Measurements from ENCODE around the gene S100A6. TPM values are rescaled to one million over a fixed set of nuclear protein-coding genes. Genes with fewer than 3 reads are reported as not detected.
"Not testable (repeated sequence)": the region's sequence is repeated elsewhere in the genome, so short reads cannot be mapped to it uniquely, and the experiment has no call there.

S100A6 gene
- total RNA-seq, 4 donors from 2014 or later = 135 to 264 (median 241) TPM

GRCh38 chr1:153563483-153563901, 27.7 kb upstream of the S100A6 start:
- no peaks in the 10 kb centered on the region for H3K36me3 ChIP-seq
- no peaks in the 10 kb centered on the region for H3K9me3 ChIP-seq
- WGBS = 57% methylated on average over 6 of the region's 6 CpGs
- no peaks in the 10 kb centered on the region for H3K27me3 ChIP-seq
- DNase-seq (ENCODE audit: low spot score in 2 of 2) = no peak
- H3K4me1 ChIP-seq = peaks cover 53% of the 10 kb centered on the region
- peak overlapping the region; percentile 36 for H3K4me3 ChIP-seq
- TF ChIP-seq EP300 (IDR thresholded peaks at IDR 0.05) (no peak), POLR2A (IDR thresholded peaks at IDR 0.05) (no peak), CTCF (IDR thresholded peaks at IDR 0.05) (no peak), POLR2AphosphoS5 (IDR thresholded peaks at IDR 0.05) (no peak)
- peak overlapping the region; percentile 99 for H3K27ac ChIP-seq

GRCh38 chr1:153562021-153562420, 26.2 kb upstream of the S100A6 start:
- H3K4me1 ChIP-seq = peaks cover 38% of the 10 kb centered on the region
- H3K36me3 ChIP-seq; H3K27ac ChIP-seq; H3K4me3 ChIP-seq; H3K9me3 ChIP-seq; DNase-seq (ENCODE audit: low spot score in 2 of 2); H3K27me3 ChIP-seq: not testable (repeated sequence)
- WGBS = 72% methylated on average over 3 of the region's 3 CpGs

- H3K4me3 ChIP-seq = no peak overlapping the region
- 97% methylated on average over 3 of the region's 3 CpGs for WGBS
- no peak overlapping the region for H3K27ac ChIP-seq
- TF ChIP-seq EP300 (IDR thresholded peaks at IDR 0.05) = no peak
- TF ChIP-seq CTCF (IDR thresholded peaks at IDR 0.05) = no peak
- TF ChIP-seq POLR2AphosphoS5 (IDR thresholded peaks at IDR 0.05) = no peak
- no peak for TF ChIP-seq POLR2A (IDR thresholded peaks at IDR 0.05)
- no peaks in the 10 kb centered on the region for H3K36me3 ChIP-seq
- DNase-seq (ENCODE audit: low spot score in 2 of 2) = no peak
- H3K27me3 ChIP-seq = no peaks in the 10 kb centered on the region
- H3K4me1 ChIP-seq = peaks cover 33% of the 10 kb centered on the region
- no peaks in the 10 kb centered on the region for H3K9me3 ChIP-seq
Measured at GRCh38 chr1:153561466-153561985, 25.7 kb upstream of the S100A6 start.

GRCh38 chr1:153560771-153561465, 25.1 kb upstream of the S100A6 start:
- TF ChIP-seq POLR2AphosphoS5 (IDR thresholded peaks at IDR 0.05) = no peak
- no peak for TF ChIP-seq POLR2A (IDR thresholded peaks at IDR 0.05)
- TF ChIP-seq CTCF (IDR thresholded peaks at IDR 0.05) = no peak
- no peak for TF ChIP-seq EP300 (IDR thresholded peaks at IDR 0.05)
- Histone ChIP-seq H3K9me3 (no peaks in the 10 kb centered on the region), H3K27me3 (no peaks in the 10 kb centered on the region), H3K27ac (no peak overlapping the region), H3K4me1 (peaks cover 27% of the 10 kb centered on the region), H3K4me3 (no peak overlapping the region), H3K36me3 (no peaks in the 10 kb centered on the region)
- DNase-seq (ENCODE audit: low spot score in 2 of 2) = no peak
- WGBS = 87% methylated on average over 10 of the region's 10 CpGs

- Histone ChIP-seq H3K27ac (no peak overlapping the region), H3K27me3 (no peaks in the 10 kb centered on the region), H3K4me1 (peaks cover 20% of the 10 kb centered on the region), H3K36me3 (no peaks in the 10 kb centered on the region), H3K4me3 (no peak overlapping the region), H3K9me3 (no peaks in the 10 kb centered on the region)
- WGBS = 96% methylated on average over 2 of the region's 2 CpGs
- DNase-seq (ENCODE audit: low spot score in 2 of 2) = no peak
- TF ChIP-seq CTCF (IDR thresholded peaks at IDR 0.05) (no peak), POLR2AphosphoS5 (IDR thresholded peaks at IDR 0.05) (no peak), POLR2A (IDR thresholded peaks at IDR 0.05) (no peak), EP300 (IDR thresholded peaks at IDR 0.05) (no peak)
Measured at GRCh38 chr1:153560241-153560640, 24.4 kb upstream of the S100A6 start.

Data from suprapubic skin (tissue), 4 donors.